ENCODE data around the gene SLC44A5. TPM values are rescaled to one million over a fixed set of nuclear protein-coding genes. Genes with fewer than 3 reads are reported as not detected.

Gene SLC44A5
- total and polyA plus RNA-seq, 10 of the 15 experiments (the other 5 are each of a cell fraction or from before 2014, with no cell fraction given) = 0.04 to 1.3 TPM; not detected in 8

DNA sequence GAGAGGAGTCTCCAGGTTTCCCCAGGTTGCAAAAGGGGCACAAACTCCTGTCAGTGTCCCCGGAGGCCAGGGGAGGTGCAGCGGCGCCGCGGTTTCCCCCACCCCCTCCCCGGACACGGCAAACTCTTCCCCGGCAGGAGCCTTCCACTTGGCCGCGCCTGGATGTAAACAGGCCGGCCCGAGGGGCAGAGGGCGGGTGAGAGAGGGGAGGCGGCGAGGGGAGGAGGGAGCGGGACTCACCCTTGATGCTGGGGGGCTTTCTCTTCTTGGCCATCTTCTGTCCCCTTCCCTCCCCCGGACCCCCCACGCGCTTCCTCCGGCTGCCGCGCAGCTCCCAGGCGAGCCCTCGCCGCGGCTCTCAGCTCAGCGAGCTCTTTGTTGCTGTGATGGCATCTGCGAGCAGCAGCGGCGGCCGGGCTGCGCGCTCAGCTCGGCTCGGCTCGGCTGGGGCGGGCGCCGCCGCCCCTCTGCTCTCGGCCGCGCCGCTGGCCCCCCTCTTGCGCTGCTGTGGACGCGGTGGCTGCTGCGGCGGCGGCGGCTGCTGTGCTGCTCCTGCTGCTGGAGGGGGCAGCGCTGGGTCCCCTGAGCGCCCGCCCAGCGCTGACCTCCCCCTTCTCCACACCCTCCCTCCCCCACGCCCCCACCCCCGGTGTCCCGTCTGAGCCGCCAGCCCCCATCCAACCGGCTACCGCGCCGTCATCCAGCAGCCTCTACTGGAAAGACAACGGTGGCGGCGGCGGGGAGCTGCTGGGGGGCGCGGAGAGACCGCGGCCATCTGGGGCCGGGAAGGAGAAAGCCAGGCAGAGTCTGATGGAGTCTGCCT, 4.9 kb upstream of the SLC44A5 start:
- BruUV-seq (replicated peaks) = no TSS peak
- Histone ChIP-seq H2AFZ (ENCODE audit: control insufficient read depth, low read depth, low read length) (no peak overlapping the region), H3K27ac (ENCODE audit: control insufficient read depth, insufficient read depth) (no peak overlapping the region), H3K36me3 (ENCODE audit: control insufficient read depth in 2 of 2, insufficient read depth in 2 of 2, low read length in 1 of 2) (no peaks in the 10 kb centered on the region), H3K9ac (ENCODE audit: control insufficient read depth, insufficient read depth, low read length) (no peak overlapping the region), H3K27me3 (replicated peaks in 1 of 2; ENCODE audit: control insufficient read depth in 2 of 2, insufficient read depth in 2 of 2, low read length in 1 of 2) (peaks cover 10 to 11% of the 10 kb centered on the region in 2 experiments), H3K4me3 (no peak overlapping the region), H3K4me2 (ENCODE audit: control insufficient read depth, insufficient read depth) (peak overlapping the region; percentile 48), H3K9me3 (replicated peaks; ENCODE audit: control insufficient read depth, insufficient read depth, low read length) (no peaks in the 10 kb centered on the region), H3K79me2 (ENCODE audit: control insufficient read depth, insufficient read depth, low read length) (no peaks in the 10 kb centered on the region), H3K4me1 (ENCODE audit: control insufficient read depth, insufficient read depth, low read length) (no peaks in the 10 kb centered on the region), H4K20me1 (ENCODE audit: control insufficient read depth, insufficient read depth) (no peaks in the 10 kb centered on the region)
- DNase-seq (ENCODE audit: low read depth, low spot score) = no peak
- in situ Hi-C loops (cut with MboI) = no loop called here
- no peak for FAIRE-seq
- intact Hi-C loops (cut with micrococcal nuclease; ENCODE audit: unreplicated experiment) = no loop called here
- RAD21 ChIA-PET (ENCODE audit: unreplicated experiment) = no interaction called here
- TF ChIP-seq YY1 (IDR thresholded peaks at IDR 0.05; ENCODE audit: low read depth, low read length) = no peak
- peak; percentile 46 for TF ChIP-seq SUZ12 (IDR thresholded peaks at IDR 0.05; ENCODE audit: unreplicated experiment)
- TF ChIP-seq, protein P1, sequence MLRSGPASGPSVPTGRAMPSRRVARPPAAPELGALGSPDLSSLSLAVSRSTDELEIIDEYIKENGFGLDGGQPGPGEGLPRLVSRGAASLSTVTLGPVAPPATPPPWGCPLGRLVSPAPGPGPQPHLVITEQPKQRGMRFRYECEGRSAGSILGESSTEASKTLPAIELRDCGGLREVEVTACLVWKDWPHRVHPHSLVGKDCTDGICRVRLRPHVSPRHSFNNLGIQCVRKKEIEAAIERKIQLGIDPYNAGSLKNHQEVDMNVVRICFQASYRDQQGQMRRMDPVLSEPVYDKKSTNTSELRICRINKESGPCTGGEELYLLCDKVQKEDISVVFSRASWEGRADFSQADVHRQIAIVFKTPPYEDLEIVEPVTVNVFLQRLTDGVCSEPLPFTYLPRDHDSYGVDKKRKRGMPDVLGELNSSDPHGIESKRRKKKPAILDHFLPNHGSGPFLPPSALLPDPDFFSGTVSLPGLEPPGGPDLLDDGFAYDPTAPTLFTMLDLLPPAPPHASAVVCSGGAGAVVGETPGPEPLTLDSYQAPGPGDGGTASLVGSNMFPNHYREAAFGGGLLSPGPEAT (IDR thresholded peaks at IDR 0.05; ENCODE audit: low read depth) = no peak
- no peak for TF ChIP-seq SKIL (IDR thresholded peaks at IDR 0.05; ENCODE audit: low read depth, poor library complexity, severe bottlenecking)
- TF ChIP-seq KDM1A (IDR thresholded peaks at IDR 0.05; ENCODE audit: borderline replicate concordance) = no peak
- SMC1A ChIA-PET (ENCODE audit: uncharacterized antibody, unreplicated experiment) = interaction anchor here (0.6 kb wide), 2 partner anchors 13 to 383 kb away, joined by 3 read pairs; no protein-coding TSS in a partner anchor
- 1% methylated on average over 33 of the region's 72 CpGs for WGBS (ENCODE audit: insufficient coverage, insufficient replicate concordance, low lambda C conversion rate, missing lambda C conversion rate)
- peak; percentile 52 for ATAC-seq
- POLR2A ChIA-PET = interaction anchor here (0.6 kb wide), 1 partner anchor 541 kb away, joined by 3 read pairs; no protein-coding TSS in a partner anchor
- CTCF ChIA-PET = interaction anchor here (1.0 kb wide), 1 partner anchor 16 kb away, joined by 4 read pairs; no protein-coding TSS in a partner anchor

Data from GM12878 (cell line).